Omental fat pad (tissue), 4 donors: ENCODE measurements around the gene GALM. TPM values are rescaled to one million over a fixed set of nuclear protein-coding genes. Genes with fewer than 3 reads are reported as not detected.
"Not testable (repeated sequence)": the region's sequence is repeated elsewhere in the genome, so short reads cannot be mapped to it uniquely, and the experiment has no call there.

Experiments used
- ATAC-seq: fragments of 150-250 bp; one replicate; pipeline ENCODE4 v1.9.1; 2016; ENCODE audit warnings: mild to moderate bottlenecking, moderate library complexity; ENCODE audit not compliant: low FRiP score
- DNase-seq: peaks from one replicate; pipeline ENCODE4 v3.0.0-alpha.2; 2019; ENCODE audit warnings: low spot score
- CTCF ChIP-seq, 3 donors: fragments of 450-650 bp; IDR thresholded peaks; one replicate each; pipeline ENCODE4 v1.5.1; 2016 to 2017; ENCODE audit warnings: antibody characterized with exemption in 3 of 3, mild to moderate bottlenecking in 3 of 3, moderate library complexity in 2 of 3
- total RNA-seq, 4 donors: library from RNA; depleted of rRNA; stranded (reverse); fragments of >200 nt; gene quantifications; one replicate each; pipeline ENCODE4 v1.1.0, GENCODE V29; 2016

The GALM gene
- total RNA-seq, 4 donors from 2014 or later, result 9.7 to 29.3 (median 25.7) TPM

- no peak for ATAC-seq
- TF ChIP-seq CTCF (IDR thresholded peaks at IDR 0.05), result no peak
- DNase-seq, result no peak
Observed at GRCh38 chr2:38635139-38635538, 30.8 kb upstream of the GALM start.

GRCh38 chr2:38636069-38636468, 29.8 kb upstream of the GALM start:
- no peak for ATAC-seq
- DNase-seq, result no peak
- no peak for TF ChIP-seq CTCF (IDR thresholded peaks at IDR 0.05)

DNA sequence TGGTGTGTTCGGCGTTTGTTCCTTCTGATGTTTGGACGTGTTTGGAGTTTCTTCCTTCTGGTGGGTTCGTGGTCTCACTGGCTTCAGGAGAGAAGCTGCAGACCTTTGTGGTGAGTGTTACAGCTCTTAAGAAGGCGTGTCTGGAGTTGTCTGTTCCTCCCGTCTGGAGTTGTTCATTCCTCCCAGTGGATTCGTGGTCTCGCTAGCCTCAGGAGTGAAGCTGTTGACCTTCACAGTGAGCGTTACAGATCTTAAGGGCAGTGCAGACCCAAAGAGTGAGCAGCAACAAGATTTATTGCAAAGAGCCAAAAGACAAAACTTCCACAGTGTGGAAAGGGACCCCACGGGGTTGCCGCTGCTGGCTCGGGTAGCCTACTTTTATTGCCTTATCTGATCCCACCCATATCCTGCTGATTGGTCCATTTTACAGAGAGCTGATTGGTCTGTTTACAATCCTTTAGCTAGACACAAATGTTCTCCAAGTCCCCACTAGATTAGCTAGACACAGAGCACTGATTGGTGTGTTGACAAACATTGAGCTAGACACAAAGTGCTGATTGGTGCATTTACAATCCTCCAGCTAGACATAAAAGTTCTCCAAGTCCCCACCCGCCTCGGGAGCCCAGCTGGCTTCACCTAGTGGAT, 23.4 kb upstream of the GALM start:
- DNase-seq, ATAC-seq: not testable (repeated sequence)

GRCh38 chr2:38643021-38643671, 22.8 kb upstream of the GALM start:
- DNase-seq (no peak), ATAC-seq (no peak)
- no peak for TF ChIP-seq CTCF (IDR thresholded peaks at IDR 0.05)

DNA sequence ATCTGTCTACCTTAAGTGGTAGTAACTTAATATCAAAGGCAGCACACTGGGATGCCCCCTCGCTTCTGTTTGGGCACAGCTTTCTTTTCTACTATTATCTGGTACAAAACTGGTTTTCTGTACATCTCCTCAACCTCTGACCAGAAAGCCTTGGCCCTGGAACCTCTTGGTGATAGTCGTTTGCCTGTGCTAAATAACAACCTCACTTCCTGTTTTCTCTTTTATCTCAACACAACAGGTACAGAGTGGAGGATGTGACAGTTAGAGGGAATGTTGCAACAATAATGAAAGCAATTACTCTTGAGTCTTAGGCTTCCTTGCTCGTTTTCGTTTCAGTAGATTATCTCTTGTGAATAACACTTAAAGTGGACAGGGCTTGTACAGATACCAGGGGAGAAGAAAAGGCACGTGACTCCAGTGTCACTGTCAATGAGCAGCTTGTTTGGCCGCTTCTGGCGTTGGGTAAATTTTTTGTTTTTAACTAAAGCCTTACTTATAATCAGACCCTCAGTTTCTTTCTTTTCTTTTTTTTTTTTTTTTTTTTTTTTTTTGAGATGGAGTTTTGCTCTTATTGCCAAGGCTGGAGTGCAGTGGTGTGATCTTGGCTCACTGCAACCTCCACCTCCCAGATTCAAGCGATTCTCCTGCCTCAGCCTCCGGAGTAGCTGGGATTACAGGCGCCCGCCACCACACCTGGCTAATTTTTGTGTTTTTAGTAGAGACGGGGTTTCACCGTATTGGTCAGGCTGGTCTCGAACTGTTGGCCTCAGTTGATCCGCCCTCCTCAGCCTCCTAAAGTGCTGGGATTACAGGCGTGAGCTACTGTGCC, 22.0 kb upstream of the GALM start:
- ATAC-seq, result not testable (repeated sequence)

GRCh38 chr2:38648107-38648761, 17.7 kb upstream of the GALM start:
- DNase-seq (no peak), ATAC-seq (no peak)
- no peak for TF ChIP-seq CTCF (IDR thresholded peaks at IDR 0.05)

More for the DNA sequence above, 22.0 kb upstream of the GALM start:
- not testable (repeated sequence) for DNase-seq

GRCh38 chr2:38649176-38649728, 16.7 kb upstream of the GALM start:
- DNase-seq, result no peak
- no peak for TF ChIP-seq CTCF (IDR thresholded peaks at IDR 0.05)
- no peak for ATAC-seq
